HAP-1 (cell line): ENCODE measurements around the gene RASGRF1.
A peak's percentile ranks its signal among the peaks of the same experiment; 100 is the strongest.
"Not testable (repeated sequence)": the region's sequence is repeated elsewhere in the genome, so short reads cannot be mapped to it uniquely, and the experiment has no call there.

Experiments
- DNase-seq, 2 experiments: peaks; one replicate each; pipeline ENCODE4 v3.0.0-alpha.2; 2016 to 2020; ENCODE audit warnings: low spot score in 2 of 2
- H3K27me3 ChIP-seq: fragments of 250-450 bp; sonication (Bioruptor Pico); 2 replicates; pipeline ENCODE4 v1.5.1; 2020; ENCODE audit warnings: low read depth, mild to moderate bottlenecking, moderate library complexity
- H3K36me3 ChIP-seq: fragments of 250-450 bp; sonication (Bioruptor Pico); replicated peaks from 2 replicates; pipeline ENCODE4 v1.5.1; 2020; ENCODE audit warnings: mild to moderate bottlenecking
- H3K4me1 ChIP-seq: fragments of 250-450 bp; sonication (Bioruptor Pico); 2 replicates; pipeline ENCODE4 v1.5.1; 2020; ENCODE audit warnings: mild to moderate bottlenecking
- H3K4me3 ChIP-seq: fragments of 250-450 bp; sonication (Bioruptor Pico); 2 replicates; pipeline ENCODE4 v1.5.1; 2020; ENCODE audit warnings: mild to moderate bottlenecking, moderate library complexity
- H3K9me3 ChIP-seq: fragments of 250-450 bp; sonication (Bioruptor Pico); 2 replicates; pipeline ENCODE4 v1.5.1; 2020; ENCODE audit warnings: mild to moderate bottlenecking, moderate library complexity
- in situ Hi-C: fragments of 300-500 bp; cut with MboI; formaldehyde crosslinking; loops from 3 replicates; pipeline ENCODE4 v1.14.3; 2020; ENCODE audit warnings: low sequenced_read_pairs, inconsistent platforms, mixed read lengths

Gene RASGRF1

DNA sequence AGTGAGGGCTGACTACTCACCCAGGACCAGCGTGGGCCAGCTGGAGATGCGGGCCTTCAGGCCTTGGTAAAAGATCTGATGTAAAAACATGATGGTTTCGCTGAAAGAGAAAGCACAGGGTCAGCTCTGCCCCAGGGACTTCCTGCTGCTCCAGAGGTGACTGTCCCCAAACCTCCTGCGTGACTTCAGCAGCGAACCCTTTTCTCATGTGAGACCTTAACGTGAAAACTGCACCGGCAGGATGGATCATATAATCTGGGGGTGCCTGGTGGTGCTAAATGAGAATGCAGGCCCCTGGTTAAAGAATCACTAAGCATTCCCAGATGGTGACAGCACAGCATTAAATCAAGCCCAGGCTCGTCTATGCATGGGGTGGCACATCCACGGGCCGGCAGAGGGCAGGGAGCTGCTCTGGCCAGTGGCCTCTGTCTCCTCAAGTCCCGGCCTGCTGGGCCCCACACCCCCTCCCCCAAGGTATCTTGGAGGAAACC, 55.4 kb downstream of the RASGRF1 start:
- Histone ChIP-seq H3K9me3 (no peaks in the 10 kb centered on the region), H3K4me3 (no peak overlapping the region), H3K27me3 (peaks cover 22% of the 10 kb centered on the region), H3K36me3 (no peaks in the 10 kb centered on the region), H3K4me1 (no peaks in the 10 kb centered on the region)
- no peak for DNase-seq
- in situ Hi-C loops, result no loop called here

DNA sequence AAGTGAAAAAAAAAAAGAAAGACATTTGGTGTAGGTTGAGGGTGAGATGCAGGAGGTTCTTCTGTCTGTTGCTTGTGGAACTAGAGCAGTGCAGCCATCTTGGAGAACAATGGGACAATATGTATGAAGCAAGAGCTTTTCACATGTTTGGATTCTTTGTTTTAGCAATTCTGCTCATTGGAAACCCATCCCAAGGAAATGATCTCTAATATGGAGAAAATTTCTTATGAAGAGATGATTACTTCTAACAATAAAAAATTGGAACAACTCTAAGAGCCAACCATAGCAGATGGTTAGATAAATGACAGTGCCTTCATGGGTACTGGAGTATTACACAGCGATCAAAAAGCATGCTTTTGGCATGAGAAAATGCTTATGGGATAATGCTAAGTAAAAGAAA, 56.3 kb downstream of the RASGRF1 start:
- H3K27me3 ChIP-seq, result peaks cover 22% of the 10 kb centered on the region
- in situ Hi-C loops, result no loop called here
- H3K9me3 ChIP-seq, result no peaks in the 10 kb centered on the region
- no peaks in the 10 kb centered on the region for H3K36me3 ChIP-seq
- DNase-seq, result no peak
- H3K4me3 ChIP-seq, result no peak overlapping the region
- no peaks in the 10 kb centered on the region for H3K4me1 ChIP-seq

DNA sequence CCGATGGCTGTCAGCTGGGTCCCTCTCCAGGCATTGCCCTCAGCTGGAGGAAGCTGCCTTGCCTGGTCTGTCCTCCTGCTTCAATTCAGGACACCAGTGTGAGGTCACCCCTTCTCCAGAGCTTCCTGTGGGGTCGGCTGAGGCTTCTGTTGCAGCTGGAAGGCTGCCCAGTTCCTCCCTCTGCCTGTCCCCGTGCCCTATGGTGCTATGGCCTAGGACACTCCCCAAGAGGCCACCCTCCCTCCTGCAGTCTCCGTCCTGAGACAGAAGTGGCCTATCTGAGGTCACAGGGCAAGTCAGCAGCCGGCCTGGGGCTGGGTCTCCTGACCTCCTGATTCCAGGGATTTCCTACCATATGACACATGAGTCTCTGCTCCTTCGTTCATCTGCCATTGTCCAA, 57.9 kb downstream of the RASGRF1 start:
- Histone ChIP-seq H3K36me3 (no peaks in the 10 kb centered on the region), H3K27me3 (peaks cover 26% of the 10 kb centered on the region), H3K9me3 (no peaks in the 10 kb centered on the region), H3K4me3 (no peak overlapping the region), H3K4me1 (no peaks in the 10 kb centered on the region)
- in situ Hi-C loops, result no loop called here
- no peak for DNase-seq

DNA sequence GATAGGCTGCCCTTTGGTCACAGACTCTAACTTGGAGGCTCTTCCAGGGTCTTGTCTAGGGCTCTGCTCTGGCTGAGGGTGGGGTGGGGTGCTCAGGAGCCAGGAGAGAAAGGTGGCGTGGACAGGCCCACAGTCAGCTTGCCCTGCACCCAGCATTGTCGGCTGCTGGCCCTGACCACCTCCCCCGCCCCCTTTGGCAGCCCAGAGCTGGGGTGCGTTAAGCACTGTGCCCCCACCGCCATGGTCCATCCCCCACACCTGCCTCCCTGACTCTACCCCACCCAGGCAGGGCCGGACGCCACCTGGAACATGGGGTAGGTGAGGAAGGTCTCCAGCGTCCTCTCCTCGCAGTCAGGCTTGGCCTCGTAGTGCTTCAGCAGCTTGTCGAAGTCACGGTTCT, 58.8 kb downstream of the RASGRF1 start:
- H3K4me1 ChIP-seq, result no peaks in the 10 kb centered on the region
- H3K36me3 ChIP-seq, result no peaks in the 10 kb centered on the region
- DNase-seq, result no peak
- no peak overlapping the region for H3K4me3 ChIP-seq
- H3K27me3 ChIP-seq, result peaks cover 26% of the 10 kb centered on the region
- in situ Hi-C loops, result no loop called here
- H3K9me3 ChIP-seq, result no peaks in the 10 kb centered on the region

DNA sequence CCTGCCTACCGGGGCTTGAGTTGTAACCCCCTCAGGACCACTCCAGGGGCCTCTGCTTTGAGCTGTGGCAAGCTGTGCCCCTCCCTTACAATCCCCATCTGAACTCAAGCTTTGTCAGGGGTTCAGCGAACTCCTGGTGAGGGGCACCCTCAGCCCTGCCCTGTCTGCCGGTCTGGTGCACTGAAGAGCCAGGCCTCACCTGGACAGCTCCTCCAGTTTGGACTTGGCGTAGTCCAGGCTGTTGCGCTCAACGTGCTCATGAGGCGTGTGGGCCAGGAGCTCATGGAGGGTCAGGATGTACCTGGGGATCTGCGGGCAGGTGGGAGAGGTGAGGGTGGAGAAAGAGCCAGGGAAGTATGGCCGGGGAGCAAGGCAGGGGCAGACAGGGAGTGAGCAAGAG, 59.4 kb downstream of the RASGRF1 start:
- Histone ChIP-seq H3K9me3 (no peaks in the 10 kb centered on the region), H3K27me3 (peaks cover 20% of the 10 kb centered on the region), H3K4me1 (no peaks in the 10 kb centered on the region), H3K36me3 (no peaks in the 10 kb centered on the region), H3K4me3 (no peak overlapping the region)
- in situ Hi-C loops, result no loop called here
- DNase-seq, result no peak

DNA sequence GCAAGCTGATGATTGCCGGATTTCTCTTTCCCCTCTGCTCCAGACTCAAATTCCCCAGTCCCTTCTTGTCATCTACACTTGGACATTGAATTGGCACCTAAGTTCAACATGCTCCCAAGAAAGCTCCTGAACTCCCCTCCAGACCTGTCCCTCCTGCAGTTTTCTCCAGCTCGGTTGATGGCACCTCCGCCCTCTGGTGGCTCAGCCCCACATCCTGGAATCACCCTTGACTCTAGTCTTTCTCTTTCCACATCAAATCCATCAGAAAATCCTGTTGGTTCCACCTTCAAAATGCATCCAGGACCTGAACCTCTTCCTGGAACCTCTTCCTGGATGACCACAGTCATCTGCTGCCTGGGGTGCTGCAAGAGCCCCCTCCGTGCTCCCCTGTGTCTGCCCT, 60.1 kb downstream of the RASGRF1 start:
- no peak overlapping the region for H3K4me3 ChIP-seq
- no peak for DNase-seq
- peaks cover 12% of the 10 kb centered on the region for H3K27me3 ChIP-seq
- H3K9me3 ChIP-seq, result no peaks in the 10 kb centered on the region
- H3K36me3 ChIP-seq, result no peaks in the 10 kb centered on the region
- H3K4me1 ChIP-seq, result no peaks in the 10 kb centered on the region
- in situ Hi-C loops, result no loop called here

DNA sequence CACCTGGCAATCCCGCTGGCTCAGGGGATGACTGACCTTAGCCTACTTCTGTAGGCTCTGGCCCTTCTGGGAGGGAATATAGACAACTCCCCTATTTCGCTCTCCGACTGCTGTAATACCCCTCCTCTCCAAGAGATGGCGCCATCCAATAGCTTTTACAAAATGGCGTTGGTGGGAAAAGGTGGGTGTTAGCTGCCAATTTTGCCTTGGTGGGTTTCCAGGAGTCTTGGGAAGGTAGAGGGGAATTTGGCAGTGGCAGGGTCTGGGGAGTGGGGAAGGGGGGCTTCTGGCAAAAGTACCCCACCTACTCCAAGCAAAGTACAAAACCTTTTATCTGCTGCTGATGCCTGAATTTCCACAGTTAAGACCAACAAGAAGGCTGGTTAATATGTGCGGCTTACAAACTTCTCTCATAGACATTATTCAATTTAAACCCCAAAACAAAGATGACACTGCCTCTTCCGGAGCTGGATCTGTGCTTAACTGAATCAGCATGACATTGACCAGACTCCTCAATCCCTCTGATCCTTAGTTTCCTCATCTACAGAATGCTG, 62.1 kb downstream of the RASGRF1 start:
- peak; percentile 63 to 85 for DNase-seq

DNA sequence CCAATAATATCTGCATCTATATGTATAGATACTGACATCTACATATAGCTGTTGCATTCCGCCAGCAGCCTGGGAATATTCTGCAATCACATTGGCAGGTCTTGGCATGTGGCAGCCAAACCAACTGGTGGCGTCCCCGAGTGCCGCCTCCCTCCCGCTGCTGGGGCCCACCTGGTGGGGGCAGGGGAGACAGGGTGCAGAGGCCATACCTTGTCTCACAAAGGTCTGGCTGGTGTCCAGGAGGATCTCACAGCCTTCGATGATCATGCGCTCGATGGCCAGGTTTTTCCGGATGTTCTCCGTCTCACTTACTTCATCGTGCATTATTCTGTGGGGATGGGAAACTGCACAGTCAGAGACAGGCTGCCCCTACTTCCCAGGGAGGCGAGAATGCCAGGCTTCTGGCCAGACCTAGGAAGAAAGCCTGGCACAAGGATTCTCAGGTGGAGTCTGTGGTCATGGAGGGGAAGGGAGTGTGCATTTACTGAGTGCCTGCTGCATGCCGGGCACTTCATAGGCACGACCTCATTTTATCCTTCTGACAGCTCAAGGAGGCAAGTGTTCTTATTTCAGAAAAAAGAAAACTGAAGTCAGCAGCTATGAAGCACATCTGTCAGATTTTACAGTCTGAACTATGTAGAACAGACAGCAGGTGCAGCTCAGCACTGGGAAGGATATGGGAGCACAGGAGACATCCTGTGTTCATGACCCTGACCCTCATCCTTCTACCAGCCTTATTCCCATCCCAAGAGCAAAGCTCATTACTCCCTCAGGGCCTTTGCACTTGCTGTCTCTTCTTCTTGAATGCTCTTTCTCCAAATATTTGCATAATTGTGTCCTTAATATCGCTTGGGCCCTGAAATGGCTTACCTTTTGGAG, 62.8 kb downstream of the RASGRF1 start:
- H3K4me1 ChIP-seq, result no peaks in the 10 kb centered on the region
- DNase-seq, result no peak
- H3K27me3 ChIP-seq, result peaks cover 4% of the 10 kb centered on the region; the same call in 1 of the 2 replicates
- H3K9me3 ChIP-seq, result no peaks in the 10 kb centered on the region
- in situ Hi-C loops, result loop anchor here (5.0 kb wide), 1 partner anchor 155 kb away; no protein-coding TSS in a partner anchor
- H3K4me3 ChIP-seq, result no peak overlapping the region
- no peaks in the 10 kb centered on the region for H3K36me3 ChIP-seq

More for the DNA sequence above, 62.1 kb downstream of the RASGRF1 start:
- H3K9me3 ChIP-seq, result no peaks in the 10 kb centered on the region
- in situ Hi-C loops, result loop anchor here (5.0 kb wide), 1 partner anchor 154 kb away; no protein-coding TSS in a partner anchor
- H3K4me3 ChIP-seq, result no peak overlapping the region
- no peaks in the 10 kb centered on the region for H3K36me3 ChIP-seq
- no peaks in the 10 kb centered on the region for H3K4me1 ChIP-seq
- peaks cover 4% of the 10 kb centered on the region; the same call in 1 of the 2 replicates for H3K27me3 ChIP-seq

DNA sequence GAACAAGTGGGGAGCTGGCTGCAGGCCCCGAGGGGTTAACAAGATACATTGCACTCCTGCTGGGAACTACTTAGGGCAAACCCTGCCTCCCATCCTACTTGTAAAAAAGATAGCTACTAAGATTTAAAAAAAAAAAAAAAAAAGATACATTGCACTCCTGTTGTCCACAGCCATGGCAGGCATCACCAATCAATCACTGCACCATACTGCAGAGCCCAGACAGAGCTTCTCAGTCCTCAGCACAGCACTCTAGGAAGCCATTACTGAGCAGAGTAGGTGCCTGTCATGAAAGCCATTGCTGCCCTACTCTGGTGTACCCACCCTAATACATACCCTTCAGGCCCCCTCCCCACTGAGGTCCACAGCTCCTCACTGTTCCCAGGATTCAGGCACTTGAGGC, 64.8 kb downstream of the RASGRF1 start:
- H3K9me3 ChIP-seq, result no peaks in the 10 kb centered on the region
- DNase-seq, result no peak
- no peak overlapping the region for H3K4me3 ChIP-seq
- peaks cover 4% of the 10 kb centered on the region; the same call in 1 of the 2 replicates for H3K27me3 ChIP-seq
- no peaks in the 10 kb centered on the region for H3K4me1 ChIP-seq
- in situ Hi-C loops, result loop anchor here (5.0 kb wide), 1 partner anchor 156 kb away; no protein-coding TSS in a partner anchor
- H3K36me3 ChIP-seq, result no peaks in the 10 kb centered on the region

DNA sequence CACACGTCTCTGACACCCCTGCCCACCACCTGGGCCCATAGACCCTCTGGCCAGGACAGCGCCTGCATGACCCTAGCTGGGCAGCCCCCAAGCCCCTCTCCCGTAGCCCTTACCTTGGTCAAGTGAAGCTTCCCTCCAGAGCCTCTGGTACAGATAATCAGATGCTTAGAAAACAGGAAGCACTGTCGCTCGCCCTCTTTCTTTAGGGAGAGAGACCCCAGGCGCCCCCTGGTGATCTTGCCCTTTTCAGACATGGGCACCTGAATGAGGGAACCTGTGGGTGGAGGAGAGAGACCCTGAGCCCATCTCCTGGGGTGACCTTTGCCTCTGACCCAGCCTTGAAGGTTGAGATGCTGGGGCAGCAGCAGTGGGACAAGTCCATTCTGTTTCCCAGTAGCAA, 65.4 kb downstream of the RASGRF1 start:
- Histone ChIP-seq H3K36me3 (no peaks in the 10 kb centered on the region), H3K4me1 (no peaks in the 10 kb centered on the region), H3K4me3 (no peak overlapping the region), H3K27me3 (peaks cover 4% of the 10 kb centered on the region; the same call in 1 of the 2 replicates), H3K9me3 (no peaks in the 10 kb centered on the region)
- in situ Hi-C loops, result loop anchor here (5.0 kb wide), 1 partner anchor 157 kb away; no protein-coding TSS in a partner anchor
- DNase-seq, result peak in 1 of 2 experiments; percentile 62

DNA sequence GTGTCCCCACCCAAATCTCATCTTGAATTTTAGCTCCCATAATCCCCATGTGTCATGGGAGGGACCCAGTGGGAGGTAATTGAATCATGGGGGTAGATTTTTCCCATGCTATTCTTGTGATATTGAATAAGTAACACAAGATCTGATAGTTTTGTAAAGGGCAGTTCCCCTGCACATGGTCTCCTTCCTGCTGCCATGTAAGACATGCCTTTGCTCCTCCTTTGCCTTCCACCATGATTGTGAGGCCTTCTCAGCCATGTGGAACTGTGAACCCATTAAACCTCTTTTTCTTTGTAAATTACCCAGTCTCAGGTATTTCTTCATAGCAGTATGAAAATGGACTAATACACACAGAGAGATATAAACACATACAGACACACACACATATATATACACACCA, 66.1 kb downstream of the RASGRF1 start:
- H3K4me1 ChIP-seq, DNase-seq, H3K4me3 ChIP-seq, in situ Hi-C loops, H3K36me3 ChIP-seq, H3K9me3 ChIP-seq, H3K27me3 ChIP-seq: not testable (repeated sequence)

DNA sequence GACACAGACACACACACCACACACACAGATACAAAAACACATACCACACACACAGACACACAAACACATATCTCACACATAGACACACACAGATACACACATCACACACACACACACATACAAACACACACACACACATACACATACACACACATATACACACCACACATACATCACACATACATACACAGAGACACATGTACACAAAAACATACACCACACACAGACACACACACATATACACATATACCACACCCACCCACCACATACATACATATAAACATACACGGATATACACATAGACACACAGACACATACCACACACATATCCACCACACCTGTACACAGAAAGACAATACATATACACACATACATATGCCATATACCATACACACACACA, 66.7 kb downstream of the RASGRF1 start:
- H3K36me3 ChIP-seq, result no peaks in the 10 kb centered on the region
- H3K4me1 ChIP-seq, result no peaks in the 10 kb centered on the region
- no peak overlapping the region for H3K4me3 ChIP-seq
- in situ Hi-C loops, result no loop called here
- no peak for DNase-seq
- peaks cover 4% of the 10 kb centered on the region; the same call in 1 of the 2 replicates for H3K27me3 ChIP-seq
- no peaks in the 10 kb centered on the region for H3K9me3 ChIP-seq

DNA sequence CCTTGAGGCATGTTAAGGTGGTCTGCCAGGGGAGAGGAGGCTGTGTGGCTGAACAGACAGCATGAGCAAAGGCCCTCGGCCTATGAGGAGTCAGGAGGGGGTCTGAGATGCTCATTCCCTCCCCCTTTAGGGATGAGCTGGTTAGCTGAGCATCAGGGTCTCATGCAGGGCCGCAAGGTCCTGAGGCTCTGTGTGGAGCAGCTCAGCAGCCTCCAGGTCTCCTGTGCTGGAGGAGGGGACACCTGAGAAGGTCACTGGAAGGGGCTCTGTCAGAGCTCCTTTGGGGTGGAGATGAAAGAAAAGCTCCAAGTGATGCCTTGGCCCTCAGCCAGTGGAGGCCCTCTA, 67.1 kb downstream of the RASGRF1 start:
- no peak overlapping the region for H3K4me3 ChIP-seq
- H3K36me3 ChIP-seq, result no peaks in the 10 kb centered on the region
- no peaks in the 10 kb centered on the region for H3K9me3 ChIP-seq
- DNase-seq, result no peak
- peaks cover 1% of the 10 kb centered on the region; the same call in 1 of the 2 replicates for H3K27me3 ChIP-seq
- no peaks in the 10 kb centered on the region for H3K4me1 ChIP-seq
- in situ Hi-C loops, result no loop called here

DNA sequence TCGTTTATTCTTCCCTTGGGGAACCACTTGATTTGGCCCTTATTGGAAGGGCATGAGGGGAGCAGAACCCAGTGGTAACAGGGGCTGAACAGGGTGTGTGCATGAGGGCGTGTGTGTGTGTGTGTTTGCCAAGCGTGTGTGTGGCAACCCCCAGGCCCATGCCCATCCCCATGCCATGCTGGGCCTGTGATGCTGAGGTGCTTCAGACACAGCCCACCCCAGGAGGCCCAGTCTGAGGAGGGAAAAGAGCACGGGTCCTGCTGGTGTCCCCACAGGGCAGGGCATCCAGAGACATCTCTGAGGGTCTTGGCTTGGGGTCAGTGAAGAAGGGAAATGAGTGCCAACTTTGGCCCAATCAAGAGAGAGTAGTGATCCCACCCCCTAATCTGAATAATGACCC, 71.6 kb downstream of the RASGRF1 start:
- H3K4me3 ChIP-seq, result no peak overlapping the region
- no peaks in the 10 kb centered on the region for H3K9me3 ChIP-seq
- no peaks in the 10 kb centered on the region for H3K4me1 ChIP-seq
- DNase-seq, result no peak
- H3K27me3 ChIP-seq, result peaks cover 5% of the 10 kb centered on the region; the same call in 1 of the 2 replicates
- H3K36me3 ChIP-seq, result no peaks in the 10 kb centered on the region
- in situ Hi-C loops, result no loop called here
